NCI-H2029 (cell line): ENCODE data around the gene TGM3.

Experiments
- DNase-seq: peaks from one replicate; lab custom pipeline; 2025; lab: John Stamatoyannopoulos, UW

Gene TGM3, protein sequence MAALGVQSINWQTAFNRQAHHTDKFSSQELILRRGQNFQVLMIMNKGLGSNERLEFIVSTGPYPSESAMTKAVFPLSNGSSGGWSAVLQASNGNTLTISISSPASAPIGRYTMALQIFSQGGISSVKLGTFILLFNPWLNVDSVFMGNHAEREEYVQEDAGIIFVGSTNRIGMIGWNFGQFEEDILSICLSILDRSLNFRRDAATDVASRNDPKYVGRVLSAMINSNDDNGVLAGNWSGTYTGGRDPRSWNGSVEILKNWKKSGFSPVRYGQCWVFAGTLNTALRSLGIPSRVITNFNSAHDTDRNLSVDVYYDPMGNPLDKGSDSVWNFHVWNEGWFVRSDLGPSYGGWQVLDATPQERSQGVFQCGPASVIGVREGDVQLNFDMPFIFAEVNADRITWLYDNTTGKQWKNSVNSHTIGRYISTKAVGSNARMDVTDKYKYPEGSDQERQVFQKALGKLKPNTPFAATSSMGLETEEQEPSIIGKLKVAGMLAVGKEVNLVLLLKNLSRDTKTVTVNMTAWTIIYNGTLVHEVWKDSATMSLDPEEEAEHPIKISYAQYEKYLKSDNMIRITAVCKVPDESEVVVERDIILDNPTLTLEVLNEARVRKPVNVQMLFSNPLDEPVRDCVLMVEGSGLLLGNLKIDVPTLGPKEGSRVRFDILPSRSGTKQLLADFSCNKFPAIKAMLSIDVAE

DNA sequence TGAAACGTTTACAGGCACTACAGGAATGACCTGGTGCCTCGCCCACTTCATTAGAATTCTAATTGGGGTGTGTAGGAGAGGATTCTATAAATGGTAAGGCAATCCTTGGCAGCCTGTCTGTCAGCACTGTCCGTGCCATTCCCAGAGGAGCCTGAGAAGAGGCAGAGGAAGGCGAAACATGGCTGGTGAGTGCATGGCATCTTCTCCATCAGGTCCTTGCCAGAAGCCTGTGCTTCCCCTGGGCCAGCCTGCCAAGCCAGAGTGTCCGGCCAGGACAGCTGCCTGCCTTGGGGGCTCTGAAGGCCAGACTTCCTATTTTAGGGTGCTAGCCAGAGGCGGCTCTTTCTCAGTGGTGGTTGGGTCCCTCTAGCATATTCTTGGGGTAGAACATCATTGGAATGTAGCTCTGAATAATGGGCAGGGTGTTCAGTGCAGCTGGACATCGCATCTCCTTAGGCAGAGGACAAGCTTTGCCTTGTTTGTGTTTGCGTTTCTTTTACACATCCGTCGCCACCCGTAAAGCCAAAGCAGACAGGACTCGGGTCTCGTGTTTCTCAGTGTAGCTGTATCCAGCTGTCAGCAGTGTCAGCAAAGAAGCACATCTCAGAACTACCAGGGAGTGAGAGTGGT is at the start of gene TGM3:
Gene TGM3 (plus strand): TSS at position 116 of the 630 bp plus-strand sequence. CDS start 63 bp downstream, at position 179.
- no peak for DNase-seq

DNA sequence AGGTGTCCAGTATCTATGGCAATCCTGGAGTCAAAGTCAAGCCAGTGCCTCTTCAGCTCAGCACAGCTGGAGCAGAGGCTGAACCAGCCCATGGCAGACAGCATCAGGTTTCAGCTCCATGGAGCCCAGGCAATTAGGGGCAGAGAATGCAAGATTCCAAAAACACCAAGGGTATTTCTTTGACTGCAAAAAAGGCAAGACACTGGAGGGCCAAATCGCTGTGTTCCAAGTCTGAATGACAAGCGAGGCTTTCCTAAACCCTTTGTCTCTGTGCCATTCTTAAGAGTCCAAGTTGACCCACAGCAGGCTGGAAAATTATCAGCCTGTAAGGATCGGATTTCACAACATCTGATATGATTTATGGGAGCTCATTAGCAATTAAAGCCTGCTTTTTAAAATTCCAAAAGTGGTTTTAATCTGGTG is 49.7 kb upstream of the TGM3 start:
- DNase-seq: no peak

GRCh38 chr20:2248837-2249236 is 47.0 kb upstream of the TGM3 start:
- DNase-seq: no peak

DNA sequence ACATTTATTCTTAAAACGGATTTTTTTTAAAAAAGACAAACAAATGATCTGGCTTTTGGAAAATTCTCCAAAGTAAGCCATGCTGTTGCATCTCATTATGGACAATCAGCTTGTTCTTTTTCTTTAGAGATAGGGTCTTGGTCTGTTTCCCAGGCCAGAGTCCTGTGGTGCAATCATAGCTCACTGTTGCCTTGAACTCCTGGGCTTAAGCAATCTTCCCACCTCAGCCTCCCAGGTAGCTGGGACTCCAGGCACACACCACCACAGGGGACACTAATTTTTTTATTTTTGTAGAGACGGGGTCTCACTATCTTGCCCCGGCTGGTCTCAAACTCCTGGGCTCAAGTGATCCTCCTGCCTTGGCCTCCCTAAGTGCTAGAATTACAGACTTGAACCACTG is 45.9 kb upstream of the TGM3 start:
- DNase-seq: no peak

- no peak for DNase-seq
Measured at GRCh38 chr20:2252419-2252997, 43.3 kb upstream of the TGM3 start.

DNA sequence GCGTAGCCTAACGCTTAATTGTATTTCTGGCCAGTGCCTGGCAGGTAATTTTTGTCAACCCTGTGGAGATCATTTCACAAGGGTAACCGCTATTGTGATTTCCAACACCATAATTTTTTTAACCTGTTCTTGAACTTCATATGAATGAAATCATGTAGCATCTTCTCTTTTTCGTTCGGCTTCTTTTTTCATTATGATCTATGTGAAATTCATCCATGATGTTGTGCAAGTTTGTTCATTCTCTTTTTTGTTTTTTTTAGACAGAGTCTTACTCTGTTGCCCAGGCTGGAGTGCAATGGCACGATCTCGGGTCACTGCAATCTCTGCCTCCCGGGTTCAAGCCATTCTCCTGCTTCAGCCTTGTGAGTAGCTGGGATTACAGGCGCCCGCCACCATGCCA is 42.5 kb upstream of the TGM3 start:
- DNase-seq: no peak

DNA sequence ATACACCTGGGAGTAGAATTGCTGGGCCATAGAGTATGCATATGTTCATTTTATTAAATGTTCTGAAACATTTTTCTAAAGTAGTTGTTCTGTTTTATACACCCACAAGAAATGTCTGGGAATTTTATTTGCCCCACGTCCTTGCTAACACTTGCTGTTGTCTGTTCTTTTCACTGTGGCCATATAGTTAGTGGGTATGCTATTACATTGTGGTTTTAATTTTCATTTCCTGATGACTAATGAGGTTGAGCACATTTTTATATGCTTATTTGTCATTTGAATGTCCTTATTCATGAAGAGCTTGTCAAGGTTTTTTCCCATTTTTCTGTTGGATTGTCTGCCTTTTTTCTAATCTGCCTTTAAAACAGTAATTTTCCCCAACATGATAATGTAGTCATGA is 41.5 kb upstream of the TGM3 start:
- DNase-seq: no peak

- DNase-seq: no peak
Measured at GRCh38 chr20:2255926-2256531, 39.8 kb upstream of the TGM3 start.

DNA sequence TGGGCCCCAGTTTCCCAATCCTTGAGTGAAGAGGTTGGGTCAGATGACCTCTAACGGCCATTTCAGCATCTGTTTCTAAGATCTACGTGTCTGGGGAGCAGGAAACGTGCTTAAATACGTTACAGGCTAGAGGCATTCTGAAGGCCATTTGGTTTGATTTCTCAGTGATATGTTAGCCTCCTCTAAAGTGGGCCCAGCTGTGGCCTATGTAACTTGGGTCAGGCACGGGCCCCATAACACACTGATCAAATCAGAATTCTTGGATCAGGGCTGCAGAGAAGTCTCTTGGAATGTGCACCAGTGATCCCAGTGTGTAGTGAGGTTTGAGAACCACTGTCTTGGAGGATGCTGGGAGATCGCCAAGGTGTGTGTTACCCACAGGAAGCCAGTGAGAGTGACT is 36.1 kb upstream of the TGM3 start:
- DNase-seq: no peak

DNA sequence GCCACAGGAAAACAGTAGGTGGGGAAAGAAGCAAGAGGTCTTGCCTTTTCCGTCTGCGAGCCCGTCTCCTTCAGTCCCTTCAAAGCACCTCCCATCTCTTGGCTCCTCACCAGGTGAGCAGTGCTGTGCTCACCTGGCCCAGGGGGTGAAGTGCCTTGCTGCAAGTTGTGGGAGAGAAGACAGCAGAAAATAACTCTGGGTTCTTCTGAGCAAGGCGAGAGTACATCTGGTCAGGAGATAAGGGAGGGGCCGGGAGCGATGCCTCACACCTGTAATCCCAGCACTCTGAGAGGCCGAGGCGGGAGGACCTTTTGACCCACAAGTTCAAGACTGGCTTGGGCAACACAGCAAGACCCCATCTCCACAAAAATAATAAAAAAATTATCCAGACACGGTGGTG is 35.6 kb upstream of the TGM3 start:
- DNase-seq: no peak

GRCh38 chr20:2261046-2261485 is 34.7 kb upstream of the TGM3 start:
- DNase-seq: peak; percentile 65

GRCh38 chr20:2261629-2262028 is 34.2 kb upstream of the TGM3 start:
- no peak for DNase-seq

DNA sequence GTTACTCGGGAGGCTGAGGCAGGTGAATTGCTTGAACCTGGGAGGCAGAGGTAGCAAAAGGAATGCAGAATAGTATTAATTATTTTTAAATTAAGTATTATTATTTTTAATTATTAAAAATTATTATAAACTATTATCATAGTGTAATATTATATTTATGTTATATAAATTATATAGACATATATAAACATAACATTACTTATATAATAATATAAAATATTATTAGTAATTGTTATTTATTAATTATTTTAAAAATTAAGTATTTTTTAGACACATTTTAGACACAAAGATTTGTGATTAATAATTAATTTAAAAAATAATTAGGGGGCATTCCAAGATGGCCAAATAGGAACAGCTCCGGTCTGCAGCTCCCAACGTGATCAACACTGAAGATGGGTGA is 31.7 kb upstream of the TGM3 start:
- no peak for DNase-seq

DNA sequence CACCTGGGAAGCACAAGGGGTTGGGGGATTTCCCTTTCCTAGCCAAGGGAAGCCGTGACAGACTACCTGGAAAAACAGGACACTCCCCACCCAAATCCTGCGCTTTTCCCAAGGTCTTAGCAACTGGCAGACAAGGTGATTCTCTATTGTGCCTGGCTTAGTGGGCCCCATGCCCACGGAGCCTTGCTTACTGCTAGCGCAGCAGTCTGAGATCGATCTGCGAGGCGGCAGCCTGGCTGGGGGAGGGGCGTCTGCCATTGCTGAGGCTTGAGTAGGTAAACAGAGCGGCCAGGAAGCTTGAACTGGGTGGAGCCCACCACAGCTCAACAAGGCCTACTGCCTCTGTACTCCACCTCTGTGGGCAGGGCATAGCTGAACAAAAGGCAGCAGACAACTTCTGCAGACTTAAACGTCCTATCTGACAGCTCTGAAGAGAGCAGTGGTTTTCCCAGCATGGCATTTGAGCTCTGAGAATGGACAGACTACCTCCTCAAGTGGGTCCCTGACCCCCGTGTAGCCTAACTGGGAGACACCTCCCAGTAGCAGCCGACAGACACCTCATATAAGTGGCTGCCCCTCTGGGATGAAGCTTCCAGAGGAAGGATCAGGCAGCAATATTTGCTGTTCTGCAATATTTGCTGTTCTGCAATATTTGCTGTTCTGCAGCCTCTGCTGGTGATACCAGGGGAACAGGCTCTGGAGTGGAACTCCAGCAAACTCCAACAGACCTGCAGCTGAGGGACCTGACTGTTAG is 31.0 kb upstream of the TGM3 start:
- DNase-seq: peak; percentile 56

- DNase-seq: no peak
Measured at GRCh38 chr20:2273634-2274302, 22.0 kb upstream of the TGM3 start.

GRCh38 chr20:2276015-2276414 is 19.8 kb upstream of the TGM3 start:
- no peak for DNase-seq

DNA sequence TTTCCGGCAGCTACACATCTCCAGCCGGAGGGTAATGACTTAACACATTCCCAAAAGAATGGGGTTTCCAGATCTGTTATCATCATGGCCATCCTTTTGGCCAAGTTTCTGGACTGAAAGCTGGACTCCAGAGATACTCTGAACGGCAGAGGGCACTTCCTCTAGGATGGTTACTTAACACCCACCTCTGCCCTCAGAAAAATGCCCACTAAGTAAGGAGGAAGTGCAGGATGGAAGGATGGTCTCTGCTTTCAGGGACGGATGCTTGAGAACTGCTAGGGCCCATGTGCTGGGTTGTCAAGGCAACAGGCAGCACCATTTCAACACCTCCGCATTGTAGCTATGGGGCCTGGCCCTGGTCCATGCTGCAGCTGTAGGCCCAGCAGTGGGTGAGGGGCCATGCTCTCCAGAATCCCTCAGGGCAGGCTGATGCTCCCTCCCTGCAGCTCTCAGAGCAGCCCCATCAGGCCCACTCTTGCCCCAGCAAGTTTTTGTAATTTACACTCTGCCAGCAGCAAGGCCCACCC is 16.5 kb upstream of the TGM3 start:
- no peak for DNase-seq

DNA sequence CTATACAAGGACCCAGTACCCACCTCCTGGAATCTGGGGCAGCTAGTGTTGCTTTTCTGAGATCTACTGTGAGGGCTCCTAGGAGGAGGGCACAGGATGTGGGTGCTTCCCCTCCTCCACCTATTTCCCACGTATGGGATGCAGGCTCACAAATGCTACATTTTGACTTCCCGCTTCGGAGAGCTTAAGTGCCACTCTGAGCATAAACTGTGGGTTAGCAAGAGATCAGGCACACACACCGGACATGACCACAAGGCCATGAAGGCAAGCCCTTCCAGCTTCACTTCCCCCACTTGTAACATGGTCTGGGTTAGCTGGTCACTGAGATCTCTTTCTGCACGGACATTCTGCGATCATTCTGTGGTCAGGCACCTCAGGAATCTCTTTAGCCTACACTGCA is 15.7 kb upstream of the TGM3 start:
- no peak for DNase-seq

DNA sequence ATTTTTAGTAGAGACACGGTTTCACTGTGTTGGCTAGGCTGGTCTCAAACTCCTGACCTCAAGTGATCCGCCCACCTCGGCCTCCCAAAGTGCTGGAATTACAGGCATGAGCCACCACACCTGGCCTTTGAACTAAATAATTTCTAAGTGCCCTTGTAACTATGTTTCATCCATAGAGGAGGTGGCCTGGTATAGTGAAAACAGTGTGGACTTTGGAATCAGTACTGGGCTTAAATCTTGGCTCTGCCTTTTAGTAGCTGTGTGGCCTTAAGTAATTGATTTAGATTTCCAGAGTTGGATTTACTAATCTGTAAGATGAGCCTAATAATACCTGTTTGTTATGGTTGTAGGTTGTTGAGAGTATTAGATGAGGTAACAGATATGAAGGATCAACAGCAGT is 14.2 kb upstream of the TGM3 start:
- DNase-seq: no peak

DNA sequence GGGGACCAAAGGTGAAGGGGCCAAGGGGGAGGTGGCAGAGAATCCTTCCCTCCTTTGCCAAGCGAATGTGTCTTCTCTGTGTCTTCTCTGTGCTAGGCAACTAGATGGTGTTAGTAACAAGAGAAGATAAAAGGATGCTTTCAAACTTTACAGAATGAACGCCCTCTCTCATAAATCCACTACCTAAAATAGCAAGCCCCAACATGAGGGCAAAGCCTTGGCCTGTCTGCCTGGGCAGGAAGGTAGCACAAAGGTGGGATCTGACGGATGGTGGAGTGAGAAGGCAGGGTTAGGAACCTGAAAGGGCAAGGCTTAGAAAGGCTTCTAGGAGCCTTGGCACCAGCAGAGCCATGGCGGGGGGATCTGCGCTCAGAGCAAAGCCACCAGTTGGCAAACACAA is 13.6 kb upstream of the TGM3 start:
- DNase-seq: no peak
